KOPT-K1 (cell line): Measurements from ENCODE around the gene SLC5A3.

Experiments
- H3K27ac ChIP-seq: fragments of 200-600 bp; sonication (generic); 2 replicates; pipeline ENCODE4 v1.5.1; 2016; ENCODE audit warnings: antibody characterized with exemption, mild to moderate bottlenecking, low read depth, low read length; ENCODE audit not compliant: poor library complexity, severe bottlenecking
- H3K36me3 ChIP-seq: fragments of 200-600 bp; sonication (generic); 2 replicates; pipeline ENCODE4 v1.5.1; 2017; ENCODE audit warnings: antibody characterized with exemption, mild to moderate bottlenecking, low read length, moderate library complexity; ENCODE audit not compliant: insufficient read depth
- H3K9me3 ChIP-seq: fragments of 200-600 bp; sonication (generic); 2 replicates; pipeline ENCODE4 v1.5.1; 2017; ENCODE audit warnings: antibody characterized with exemption, low read length, mild to moderate bottlenecking; ENCODE audit not compliant: insufficient read depth, poor library complexity, severe bottlenecking

Gene SLC5A3

GRCh38 chr21:34047835-34048234 is 25.5 kb upstream of the SLC5A3 start:
- Histone ChIP-seq H3K27ac (no peak overlapping the region), H3K36me3 (no peaks in the 10 kb centered on the region), H3K9me3 (peaks cover 19% of the 10 kb centered on the region)

GRCh38 chr21:34052171-34052570 is 21.2 kb upstream of the SLC5A3 start:
- Histone ChIP-seq H3K36me3 (no peaks in the 10 kb centered on the region), H3K9me3 (peaks cover 19% of the 10 kb centered on the region), H3K27ac (no peak overlapping the region)

- Histone ChIP-seq H3K36me3 (no peaks in the 10 kb centered on the region), H3K27ac (no peak overlapping the region), H3K9me3 (peaks cover 7% of the 10 kb centered on the region)
These were observed 19.1 kb upstream of the SLC5A3 start for GRCh38 chr21:34054259-34054658.

- no peaks in the 10 kb centered on the region for H3K36me3 ChIP-seq
- H3K9me3 ChIP-seq, result no peaks in the 10 kb centered on the region
- no peak overlapping the region for H3K27ac ChIP-seq
These were observed 17.8 kb upstream of the SLC5A3 start for GRCh38 chr21:34055615-34056014.

GRCh38 chr21:34061983-34062382 is 11.4 kb upstream of the SLC5A3 start:
- H3K9me3 ChIP-seq, result no peaks in the 10 kb centered on the region
- H3K36me3 ChIP-seq, result no peaks in the 10 kb centered on the region
- H3K27ac ChIP-seq, result no peak overlapping the region

GRCh38 chr21:34065027-34065426 is 8.4 kb upstream of the SLC5A3 start:
- no peaks in the 10 kb centered on the region for H3K9me3 ChIP-seq
- no peaks in the 10 kb centered on the region for H3K36me3 ChIP-seq
- no peak overlapping the region for H3K27ac ChIP-seq

GRCh38 chr21:34071683-34072082 is 1.7 kb upstream of the SLC5A3 start:
- H3K27ac ChIP-seq, result no peak overlapping the region
- H3K9me3 ChIP-seq, result no peaks in the 10 kb centered on the region

GRCh38 chr21:34072145-34073031 is 990 bp upstream of the SLC5A3 start:
- peak overlapping the region; percentile 63 for H3K27ac ChIP-seq
- H3K36me3 ChIP-seq, result peaks cover 4% of the 10 kb centered on the region; the same call in 1 of the 2 replicates
- no peaks in the 10 kb centered on the region for H3K9me3 ChIP-seq

More at GRCh38 chr21:34071683-34072082, 1.7 kb upstream of the SLC5A3 start:
- H3K36me3 ChIP-seq, result peaks cover 4% of the 10 kb centered on the region; the same call in 1 of the 2 replicates

GRCh38 chr21:34073749-34074282 is 438 bp downstream of the SLC5A3 start:
- Histone ChIP-seq H3K27ac (peak overlapping the region; percentile 79), H3K9me3 (no peaks in the 10 kb centered on the region), H3K36me3 (peaks cover 4% of the 10 kb centered on the region; the same call in 1 of the 2 replicates)

GRCh38 chr21:34074283-34075090 is 1.1 kb downstream of the SLC5A3 start:
- H3K36me3 ChIP-seq, result peaks cover 4% of the 10 kb centered on the region; the same call in 1 of the 2 replicates
- peak overlapping the region; percentile 79 for H3K27ac ChIP-seq
- no peaks in the 10 kb centered on the region for H3K9me3 ChIP-seq

GRCh38 chr21:34075091-34075425 is 1.7 kb downstream of the SLC5A3 start:
- peak overlapping the region; percentile 79 for H3K27ac ChIP-seq
- peaks cover 9% of the 10 kb centered on the region for H3K36me3 ChIP-seq
- H3K9me3 ChIP-seq, result no peaks in the 10 kb centered on the region

GRCh38 chr21:34075760-34076660 is 2.6 kb downstream of the SLC5A3 start:
- no peaks in the 10 kb centered on the region for H3K9me3 ChIP-seq
- peaks cover 18% of the 10 kb centered on the region for H3K36me3 ChIP-seq
- peak overlapping the region; percentile 79 for H3K27ac ChIP-seq

- H3K36me3 ChIP-seq, result peaks cover 26% of the 10 kb centered on the region
- no peaks in the 10 kb centered on the region for H3K9me3 ChIP-seq
- peak overlapping the region; percentile 79 for H3K27ac ChIP-seq
These were observed 3.5 kb downstream of the SLC5A3 start for GRCh38 chr21:34076835-34077234.

GRCh38 chr21:34077888-34078287 is 4.5 kb downstream of the SLC5A3 start:
- H3K27ac ChIP-seq, result peak overlapping the region; percentile 79
- H3K9me3 ChIP-seq, result no peaks in the 10 kb centered on the region
- peaks cover 36% of the 10 kb centered on the region for H3K36me3 ChIP-seq
